Cardiac septum (tissue), 1 donor: ENCODE results near the gene PRDM5. TPM values are rescaled to one million over a fixed set of nuclear protein-coding genes. Genes with fewer than 3 reads are reported as not detected.

Experiments
- DNase-seq: peaks from one replicate; pipeline ENCODE4 v3.0.0-alpha.2; 2020; ENCODE audit warnings: low spot score
- intact Hi-C: fragments of 100-400 bp; cut with DNase I; formaldehyde crosslinking; loops from one replicate; pipeline ENCODE4 v1.14.0; 2022
- total RNA-seq: library from RNA; stranded (reverse); fragmentation: NEBNext Ultra II Directional; extraction: Animal tissue kit (Norgen Biotek cat#: 25700); gene quantifications from one replicate; pipeline ENCODE4 v1.2.1, GENCODE V29; 2021
- donor health status: DM: no; HTN: no; CAD: no.

PRDM5 gene
- total RNA-seq, 1 donor from 2014 or later, result 24.3 TPM

GRCh38 chr4:120918092-120918491 is 4.4 kb downstream of the PRDM5 start:
- intact Hi-C loops, result no loop called here
- no peak for DNase-seq

- intact Hi-C loops, result no loop called here
- DNase-seq, result no peak
Observed at GRCh38 chr4:120916937-120917336, 5.6 kb downstream of the PRDM5 start.

- DNase-seq, result no peak
- intact Hi-C loops, result no loop called here
Observed at GRCh38 chr4:120915336-120915735, 7.2 kb downstream of the PRDM5 start.

- DNase-seq, result no peak
- intact Hi-C loops, result no loop called here
Observed at GRCh38 chr4:120903419-120903818, 19.1 kb downstream of the PRDM5 start.

- intact Hi-C loops, result no loop called here
- DNase-seq, result no peak
Observed at GRCh38 chr4:120902925-120903324, 19.6 kb downstream of the PRDM5 start.

- DNase-seq, result no peak
- intact Hi-C loops, result no loop called here
Observed at GRCh38 chr4:120901731-120902130, 20.8 kb downstream of the PRDM5 start.

- no peak for DNase-seq
- intact Hi-C loops, result no loop called here
Observed at GRCh38 chr4:120897981-120898719, 24.4 kb downstream of the PRDM5 start.

GRCh38 chr4:120895554-120895953 is 27.0 kb downstream of the PRDM5 start:
- intact Hi-C loops, result no loop called here
- no peak for DNase-seq

- DNase-seq, result no peak
- intact Hi-C loops, result no loop called here
Observed at GRCh38 chr4:120893314-120893713, 29.2 kb downstream of the PRDM5 start.

GRCh38 chr4:120886191-120886590 is 36.3 kb downstream of the PRDM5 start:
- intact Hi-C loops, result no loop called here
- no peak for DNase-seq

- no peak for DNase-seq
- intact Hi-C loops, result no loop called here
Observed at GRCh38 chr4:120881846-120882245, 40.7 kb downstream of the PRDM5 start.

- intact Hi-C loops, result no loop called here
- no peak for DNase-seq
Observed at GRCh38 chr4:120881351-120881750, 41.2 kb downstream of the PRDM5 start.

GRCh38 chr4:120877021-120877420 is 45.5 kb downstream of the PRDM5 start:
- no peak for DNase-seq
- intact Hi-C loops, result no loop called here

GRCh38 chr4:120874792-120875774 is 47.4 kb downstream of the PRDM5 start:
- no peak for DNase-seq
- intact Hi-C loops, result no loop called here

GRCh38 chr4:120873554-120873953 is 49.0 kb downstream of the PRDM5 start:
- intact Hi-C loops, result no loop called here
- no peak for DNase-seq

- intact Hi-C loops, result no loop called here
- DNase-seq, result no peak
Observed at GRCh38 chr4:120871173-120871572, 51.4 kb downstream of the PRDM5 start.

- no peak for DNase-seq
- intact Hi-C loops, result no loop called here
Observed at GRCh38 chr4:120870279-120870673, 52.2 kb downstream of the PRDM5 start.

GRCh38 chr4:120869613-120870278 is 52.8 kb downstream of the PRDM5 start:
- DNase-seq, result no peak
- intact Hi-C loops, result no loop called here

- DNase-seq, result no peak
- intact Hi-C loops, result no loop called here
Observed at GRCh38 chr4:120867506-120867905, 55.0 kb downstream of the PRDM5 start.

- DNase-seq, result no peak
- intact Hi-C loops, result no loop called here
Observed at GRCh38 chr4:120865985-120866384, 56.5 kb downstream of the PRDM5 start.
